OCI-LY3 (cell line): ENCODE measurements around the gene ATXN1L.

Experiments
- EZH2phosphoT487 ChIP-seq: fragments of 200-600 bp; shearing (Covaris generic); IDR thresholded peaks from 2 replicates; pipeline ENCODE4 v1.6.1; 2018; ENCODE audit warnings: antibody characterized with exemption, mixed run types, low read depth
- TF ChIP-seq, protein P1 (sequence below): fragments of 200-600, 300-600 bp; sonication (generic); IDR thresholded peaks from 2 replicates; pipeline ENCODE4 v1.5.1; 2014; ENCODE audit warnings: antibody characterized with exemption, low read length, low read depth

DNA sequence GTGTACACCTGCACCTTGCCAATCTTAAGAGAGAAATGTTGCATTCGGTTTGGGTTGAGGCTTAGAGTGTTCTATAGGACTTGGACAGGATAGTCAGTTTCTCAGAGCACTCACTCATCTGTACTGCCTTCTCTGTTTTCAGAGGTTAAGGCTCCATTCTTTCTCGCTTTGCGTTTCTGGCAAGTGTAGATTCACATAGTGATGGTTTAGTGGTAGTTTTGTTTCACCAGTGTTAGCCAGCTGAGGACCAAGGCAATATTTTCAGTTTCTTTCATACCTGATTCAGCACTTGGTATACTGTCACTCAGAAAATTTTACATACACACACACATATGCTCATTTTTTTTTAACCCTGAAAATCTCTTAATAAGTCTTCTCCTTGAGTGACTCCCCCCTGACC, 1.3 kb downstream of the ATXN1L start:
- TF ChIP-seq, protein P1, sequence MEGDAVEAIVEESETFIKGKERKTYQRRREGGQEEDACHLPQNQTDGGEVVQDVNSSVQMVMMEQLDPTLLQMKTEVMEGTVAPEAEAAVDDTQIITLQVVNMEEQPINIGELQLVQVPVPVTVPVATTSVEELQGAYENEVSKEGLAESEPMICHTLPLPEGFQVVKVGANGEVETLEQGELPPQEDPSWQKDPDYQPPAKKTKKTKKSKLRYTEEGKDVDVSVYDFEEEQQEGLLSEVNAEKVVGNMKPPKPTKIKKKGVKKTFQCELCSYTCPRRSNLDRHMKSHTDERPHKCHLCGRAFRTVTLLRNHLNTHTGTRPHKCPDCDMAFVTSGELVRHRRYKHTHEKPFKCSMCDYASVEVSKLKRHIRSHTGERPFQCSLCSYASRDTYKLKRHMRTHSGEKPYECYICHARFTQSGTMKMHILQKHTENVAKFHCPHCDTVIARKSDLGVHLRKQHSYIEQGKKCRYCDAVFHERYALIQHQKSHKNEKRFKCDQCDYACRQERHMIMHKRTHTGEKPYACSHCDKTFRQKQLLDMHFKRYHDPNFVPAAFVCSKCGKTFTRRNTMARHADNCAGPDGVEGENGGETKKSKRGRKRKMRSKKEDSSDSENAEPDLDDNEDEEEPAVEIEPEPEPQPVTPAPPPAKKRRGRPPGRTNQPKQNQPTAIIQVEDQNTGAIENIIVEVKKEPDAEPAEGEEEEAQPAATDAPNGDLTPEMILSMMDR, result no peak
- no peak for TF ChIP-seq EZH2phosphoT487
